Measurements from ENCODE around the gene CPEB3. TPM values are rescaled to one million over a fixed set of nuclear protein-coding genes. Genes with fewer than 3 reads are reported as not detected.
"Not testable (repeated sequence)": the region's sequence is repeated elsewhere in the genome, so short reads cannot be mapped to it uniquely, and the experiment has no call there.

CPEB3 gene
- total RNA-seq, 1 experiment from 2014 or later = 2.4 TPM

- TF ChIP-seq TCF7L2 (IDR thresholded peaks at IDR 0.05; ENCODE audit: low read depth, low read length) (no peak), CTCF (IDR thresholded peaks at IDR 0.05) (no peak), POLR2AphosphoS5 (IDR thresholded peaks at IDR 0.05; ENCODE audit: low read depth, low read length) (no peak), SIN3A (IDR thresholded peaks at IDR 0.05; ENCODE audit: borderline replicate concordance, insufficient read depth, low read depth, low read length) (no peak)
- TF ChIP-seq, protein P1, sequence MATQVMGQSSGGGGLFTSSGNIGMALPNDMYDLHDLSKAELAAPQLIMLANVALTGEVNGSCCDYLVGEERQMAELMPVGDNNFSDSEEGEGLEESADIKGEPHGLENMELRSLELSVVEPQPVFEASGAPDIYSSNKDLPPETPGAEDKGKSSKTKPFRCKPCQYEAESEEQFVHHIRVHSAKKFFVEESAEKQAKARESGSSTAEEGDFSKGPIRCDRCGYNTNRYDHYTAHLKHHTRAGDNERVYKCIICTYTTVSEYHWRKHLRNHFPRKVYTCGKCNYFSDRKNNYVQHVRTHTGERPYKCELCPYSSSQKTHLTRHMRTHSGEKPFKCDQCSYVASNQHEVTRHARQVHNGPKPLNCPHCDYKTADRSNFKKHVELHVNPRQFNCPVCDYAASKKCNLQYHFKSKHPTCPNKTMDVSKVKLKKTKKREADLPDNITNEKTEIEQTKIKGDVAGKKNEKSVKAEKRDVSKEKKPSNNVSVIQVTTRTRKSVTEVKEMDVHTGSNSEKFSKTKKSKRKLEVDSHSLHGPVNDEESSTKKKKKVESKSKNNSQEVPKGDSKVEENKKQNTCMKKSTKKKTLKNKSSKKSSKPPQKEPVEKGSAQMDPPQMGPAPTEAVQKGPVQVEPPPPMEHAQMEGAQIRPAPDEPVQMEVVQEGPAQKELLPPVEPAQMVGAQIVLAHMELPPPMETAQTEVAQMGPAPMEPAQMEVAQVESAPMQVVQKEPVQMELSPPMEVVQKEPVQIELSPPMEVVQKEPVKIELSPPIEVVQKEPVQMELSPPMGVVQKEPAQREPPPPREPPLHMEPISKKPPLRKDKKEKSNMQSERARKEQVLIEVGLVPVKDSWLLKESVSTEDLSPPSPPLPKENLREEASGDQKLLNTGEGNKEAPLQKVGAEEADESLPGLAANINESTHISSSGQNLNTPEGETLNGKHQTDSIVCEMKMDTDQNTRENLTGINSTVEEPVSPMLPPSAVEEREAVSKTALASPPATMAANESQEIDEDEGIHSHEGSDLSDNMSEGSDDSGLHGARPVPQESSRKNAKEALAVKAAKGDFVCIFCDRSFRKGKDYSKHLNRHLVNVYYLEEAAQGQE (IDR thresholded peaks at IDR 0.05; ENCODE audit: insufficient read depth in 1 of 2, low read depth in 2 of 2, low read length in 1 of 2) = no peak
- in situ Hi-C loops (cut with HindIII; ENCODE audit: low pct_unique_long_range_greater_than_20kb, low sequenced_read_pairs) (no loop called here), intact Hi-C loops (cut with micrococcal nuclease; ENCODE audit: unreplicated experiment) (no loop called here)
- H3K27me3 ChIP-seq (ENCODE audit: control insufficient read depth, insufficient read depth, low read length) = no peaks in the 10 kb centered on the region
- no peaks in the 10 kb centered on the region for H3K4me1 ChIP-seq (ENCODE audit: control insufficient read depth, insufficient read depth, low read length)
- ATAC-seq = no peak
- no peaks in the 10 kb centered on the region for H3K36me3 ChIP-seq (ENCODE audit: control insufficient read depth, insufficient read depth, low read length)
- ChIA-PET CTCF (no interaction called here), POLR2A (no interaction called here)
- H3K27ac ChIP-seq (ENCODE audit: low read length) = no peak overlapping the region
- no peak overlapping the region for H3K4me3 ChIP-seq (ENCODE audit: low read depth in 2 of 2, low read length in 2 of 2)
- no TSS peak for BruUV-seq (replicated peaks)
- DNase-seq (ENCODE audit: low read depth, low spot score) = no peak
- no peaks in the 10 kb centered on the region for H3K9me3 ChIP-seq (ENCODE audit: control insufficient read depth, insufficient read depth, low read depth, low read length)
Observed at GRCh38 chr10:92042541-92042940, 248.3 kb downstream of the CPEB3 start.

GRCh38 chr10:92038949-92039348, 251.9 kb downstream of the CPEB3 start:
- Histone ChIP-seq H3K4me3 (ENCODE audit: low read depth in 2 of 2, low read length in 2 of 2) (no peak overlapping the region), H3K36me3 (ENCODE audit: control insufficient read depth, insufficient read depth, low read length) (no peaks in the 10 kb centered on the region), H3K27ac (ENCODE audit: low read length) (no peak overlapping the region), H3K9me3 (ENCODE audit: control insufficient read depth, insufficient read depth, low read depth, low read length) (no peaks in the 10 kb centered on the region), H3K4me1 (ENCODE audit: control insufficient read depth, insufficient read depth, low read length) (no peaks in the 10 kb centered on the region), H3K27me3 (ENCODE audit: control insufficient read depth, insufficient read depth, low read length) (no peaks in the 10 kb centered on the region)
- ChIA-PET CTCF (no interaction called here), POLR2A (interaction anchor here (0.6 kb wide), 1 partner anchor 46 kb away, joined by 4 read pairs; no protein-coding TSS in a partner anchor)
- BruUV-seq (replicated peaks) = TSS peak; percentile 18
- no peak for DNase-seq (ENCODE audit: low read depth, low spot score)
- intact Hi-C loops (cut with micrococcal nuclease; ENCODE audit: unreplicated experiment) = no loop called here
- TF ChIP-seq, protein P1 (IDR thresholded peaks at IDR 0.05; ENCODE audit: insufficient read depth in 1 of 2, low read depth in 2 of 2, low read length in 1 of 2) = no peak
- TF ChIP-seq CTCF (IDR thresholded peaks at IDR 0.05) (no peak), POLR2AphosphoS5 (IDR thresholded peaks at IDR 0.05; ENCODE audit: low read depth, low read length) (no peak), SIN3A (IDR thresholded peaks at IDR 0.05; ENCODE audit: borderline replicate concordance, insufficient read depth, low read depth, low read length) (no peak), TCF7L2 (IDR thresholded peaks at IDR 0.05; ENCODE audit: low read depth, low read length) (no peak)
- no peak for ATAC-seq
- in situ Hi-C loops (cut with HindIII; ENCODE audit: low pct_unique_long_range_greater_than_20kb, low sequenced_read_pairs) = no loop called here

DNA sequence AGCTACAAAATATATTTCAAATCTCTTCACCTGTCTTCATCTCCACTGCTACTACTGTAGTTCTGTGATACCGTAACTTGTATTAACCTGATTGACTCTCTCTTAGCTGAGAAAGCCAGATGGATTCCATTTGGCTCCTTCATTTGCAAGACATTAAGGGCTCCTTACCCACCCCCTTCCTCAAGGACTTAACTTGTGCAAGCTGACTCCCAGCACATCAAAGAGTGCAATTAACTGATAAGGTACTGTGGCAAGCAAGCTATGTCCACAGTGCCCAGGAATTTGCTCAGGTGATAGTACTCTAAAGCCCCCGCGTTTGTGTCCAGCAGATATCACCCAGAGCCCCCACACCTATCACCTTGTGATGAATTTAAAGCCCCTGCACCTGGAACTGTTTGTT, 257.8 kb downstream of the CPEB3 start:
- H3K4me1 ChIP-seq (ENCODE audit: control insufficient read depth, insufficient read depth, low read length); BruUV-seq (replicated peaks); in situ Hi-C loops (cut with HindIII; ENCODE audit: low pct_unique_long_range_greater_than_20kb, low sequenced_read_pairs); H3K9me3 ChIP-seq (ENCODE audit: control insufficient read depth, insufficient read depth, low read depth, low read length); intact Hi-C loops (cut with micrococcal nuclease; ENCODE audit: unreplicated experiment); CTCF ChIA-PET; H3K4me3 ChIP-seq (ENCODE audit: low read depth in 2 of 2, low read length in 2 of 2); POLR2A ChIA-PET; H3K27ac ChIP-seq (ENCODE audit: low read length); H3K27me3 ChIP-seq (ENCODE audit: control insufficient read depth, insufficient read depth, low read length); DNase-seq (ENCODE audit: low read depth, low spot score); ATAC-seq: not testable (repeated sequence)
- H3K36me3 ChIP-seq (ENCODE audit: control insufficient read depth, insufficient read depth, low read length) = peaks cover 30% of the 10 kb centered on the region
